Parathyroid adenoma (tissue), 2 donors: ENCODE results near the gene ATP6V1G1.

ENCODE experiments used
- H2AFZ ChIP-seq: fragments of 300-600 bp; sonication (generic); one replicate; pipeline ENCODE4 v1.7.0; 2017; ENCODE audit warnings: antibody characterized with exemption, mild to moderate bottlenecking
- H3K27ac ChIP-seq: fragments of 300-600 bp; sonication (generic); one replicate; pipeline ENCODE4 v1.7.0; 2017
- H3K27me3 ChIP-seq: fragments of 300-600 bp; sonication (generic); one replicate; pipeline ENCODE4 v1.7.0; 2017; ENCODE audit warnings: low read length; ENCODE audit not compliant: control insufficient read depth, insufficient read depth
- H3K36me3 ChIP-seq: fragments of 300-600 bp; sonication (generic); one replicate; pipeline ENCODE4 v1.7.0; 2017; ENCODE audit warnings: low read length; ENCODE audit not compliant: control insufficient read depth, insufficient read depth
- H3K4me1 ChIP-seq: fragments of 300-600 bp; sonication (generic); one replicate; pipeline ENCODE4 v1.7.0; 2017; ENCODE audit warnings: control low read depth
- H3K4me2 ChIP-seq: fragments of 300-600 bp; sonication (generic); one replicate; pipeline ENCODE4 v1.7.0; 2017; ENCODE audit warnings: low read length
- H3K4me3 ChIP-seq: fragments of 300-600 bp; sonication (generic); one replicate; pipeline ENCODE4 v1.7.0; 2017; ENCODE audit warnings: low read depth, low read length
- H3K79me2 ChIP-seq: fragments of 300-600 bp; sonication (generic); one replicate; pipeline ENCODE4 v1.7.0; 2017; ENCODE audit warnings: control low read depth
- H3K9ac ChIP-seq: fragments of 300-600 bp; sonication (generic); one replicate; pipeline ENCODE4 v1.7.0; 2017; ENCODE audit warnings: mild to moderate bottlenecking
- H3K9me3 ChIP-seq: fragments of 300-600 bp; sonication (generic); one replicate; pipeline ENCODE4 v1.7.0; 2017; ENCODE audit warnings: low read length; ENCODE audit not compliant: control insufficient read depth
- CTCF ChIP-seq: fragments of 300-600 bp; sonication (generic); IDR thresholded peaks from one replicate; pipeline ENCODE4 v1.7.0; 2017; ENCODE audit warnings: antibody characterized with exemption, mild to moderate bottlenecking
- donor health status: primary hyperparathyroidism.

The ATP6V1G1 gene

GRCh38 chr9:114587345-114588202 is at the start of gene ATP6V1G1:
Gene ATP6V1G1 (plus strand): TSS chr9:114587769. CDS start chr9:114587839, 70 bp downstream.
- Histone ChIP-seq H3K9ac (peak within 1 kb of the TSS; percentile 75), H3K27ac (peak within 1 kb of the TSS; percentile 88), H3K36me3 (no peaks in the 10 kb centered on the region), H3K9me3 (no peaks in the 10 kb centered on the region), H3K4me3 (peak within 1 kb of the TSS; percentile 99), H3K27me3 (no peaks in the 10 kb centered on the region), H2AFZ (peak within 1 kb of the TSS; percentile 98), H3K79me2 (peaks cover 26% of the 10 kb centered on the region), H3K4me2 (peak within 1 kb of the TSS; percentile 89), H3K4me1 (peaks cover 3% of the 10 kb centered on the region)
- TF ChIP-seq CTCF: no peak

GRCh38 chr9:114538241-114538640 is 49.3 kb upstream of the ATP6V1G1 start:
- H3K27me3 ChIP-seq: no peaks in the 10 kb centered on the region
- H3K9ac ChIP-seq: no peak overlapping the region
- no peak for TF ChIP-seq CTCF
- H3K9me3 ChIP-seq: no peaks in the 10 kb centered on the region
- no peak overlapping the region for H3K27ac ChIP-seq
- no peak overlapping the region for H3K4me3 ChIP-seq
- H2AFZ ChIP-seq: no peak overlapping the region
- no peaks in the 10 kb centered on the region for H3K4me1 ChIP-seq
- no peaks in the 10 kb centered on the region for H3K79me2 ChIP-seq
- H3K4me2 ChIP-seq: no peak overlapping the region
- no peaks in the 10 kb centered on the region for H3K36me3 ChIP-seq

- H3K4me2 ChIP-seq: no peak overlapping the region
- no peaks in the 10 kb centered on the region for H3K27me3 ChIP-seq
- no peak for TF ChIP-seq CTCF
- no peak overlapping the region for H3K4me3 ChIP-seq
- no peak overlapping the region for H2AFZ ChIP-seq
- H3K36me3 ChIP-seq: no peaks in the 10 kb centered on the region
- H3K9me3 ChIP-seq: no peaks in the 10 kb centered on the region
- H3K9ac ChIP-seq: no peak overlapping the region
- H3K4me1 ChIP-seq: no peaks in the 10 kb centered on the region
- no peak overlapping the region for H3K27ac ChIP-seq
- no peaks in the 10 kb centered on the region for H3K79me2 ChIP-seq
Measured at GRCh38 chr9:114539701-114540380, 47.7 kb upstream of the ATP6V1G1 start.

- no peaks in the 10 kb centered on the region for H3K79me2 ChIP-seq
- no peak overlapping the region for H3K4me3 ChIP-seq
- TF ChIP-seq CTCF: no peak
- H3K9ac ChIP-seq: no peak overlapping the region
- H3K9me3 ChIP-seq: no peaks in the 10 kb centered on the region
- H3K4me1 ChIP-seq: no peaks in the 10 kb centered on the region
- no peak overlapping the region for H3K27ac ChIP-seq
- H2AFZ ChIP-seq: no peak overlapping the region
- H3K4me2 ChIP-seq: no peak overlapping the region
- H3K36me3 ChIP-seq: no peaks in the 10 kb centered on the region
- H3K27me3 ChIP-seq: no peaks in the 10 kb centered on the region
Measured at GRCh38 chr9:114545055-114545454, 42.5 kb upstream of the ATP6V1G1 start.
